Gastrocnemius medialis (tissue), 4 donors: ENCODE measurements around the gene ZNF32. TPM values are rescaled to one million over a fixed set of nuclear protein-coding genes. Genes with fewer than 3 reads are reported as not detected.

ENCODE experiments used
- ATAC-seq, 2 donors: fragments of 150-250 bp; one replicate each; pipeline ENCODE4 v1.9.1; 2016
- DNase-seq, 2 donors: peaks; one replicate each; pipeline ENCODE4 v3.0.0-alpha.2; 2019
- H3K27ac ChIP-seq, 4 donors: fragments of 200-600 bp; sonication (generic); 1 replicate in 1 of 4; 2 replicates in 3 of 4; pipeline ENCODE4 v1.5.1; 2016 to 2018; ENCODE audit warnings: mild to moderate bottlenecking in 2 of 4, moderate library complexity in 1 of 4
- H3K27me3 ChIP-seq, 3 donors: fragments of 200-600 bp; sonication (generic) in 2 of 3; 1 replicate in 1 of 3; 2 replicates in 2 of 3; pipeline versions ENCODE4 v1.5.1 to v1.6.0; 2016 to 2019; ENCODE audit warnings: mild to moderate bottlenecking in 1 of 3, moderate library complexity in 1 of 3
- H3K36me3 ChIP-seq, 2 donors: fragments of 200-600 bp; sonication (generic) in 1 of 2; one replicate each; pipeline ENCODE4 v1.5.1; 2017 to 2018
- H3K4me1 ChIP-seq, 2 donors: fragments of 200-600 bp; sonication (generic) in 1 of 2; one replicate each; pipeline ENCODE4 v1.5.1; 2016 to 2017; ENCODE audit warnings: mild to moderate bottlenecking in 2 of 2
- H3K4me3 ChIP-seq, 4 donors: fragments of 200-600 bp; sonication (generic) in 3 of 4; 1 replicate in 1 of 4; 2 replicates in 3 of 4; pipeline ENCODE4 v1.5.1; 2016 to 2019; ENCODE audit warnings: mild to moderate bottlenecking in 2 of 4
- H3K9me3 ChIP-seq, 3 donors: fragments of 200-600 bp; sonication (generic) in 2 of 3; 1 replicate in 1 of 3; 2 replicates in 2 of 3; pipeline ENCODE4 v1.5.1; 2016 to 2019
- POLR2A ChIP-seq, 2 donors: fragments of 450-650 bp; IDR thresholded peaks; one replicate each; pipeline ENCODE4 v1.6.1; 2017; ENCODE audit warnings: antibody characterized with exemption in 2 of 2, mild to moderate bottlenecking in 2 of 2, moderate library complexity in 2 of 2
- in situ Hi-C, 4 donors: fragments of 200-750 bp; cut with MboI; loops; one replicate each; pipeline versions ENCODE4 v1.15.0 to v1.8.0; 2017; ENCODE audit warnings: low sequenced_read_pairs in 4 of 4
- intact Hi-C: fragments of 100-400 bp; cut with DNase I; formaldehyde crosslinking; loops from one replicate; pipeline ENCODE4 v1.15.1; 2023; ENCODE audit warnings: low total_unique reads
- total RNA-seq, 4 donors: library from RNA; depleted of rRNA; stranded (reverse); fragments of >200 nt; gene quantifications; one replicate each; pipeline versions ENCODE4 v1.1.0 to v1.2.3, GENCODE V29; 2016
- TF ChIP-seq, protein P1 (sequence below), 5 experiments: fragments of 450-650 bp in 3 of 5; fragments of 200-600 bp in 2 of 5; sonication (generic) in 2 of 5; IDR thresholded peaks in 4 of 5; conservative IDR thresholded peaks in 1 of 5; 1 replicate in 4 of 5; 2 replicates in 1 of 5; pipeline ENCODE4 v1.5.1; 2016 to 2019; ENCODE audit warnings: antibody characterized with exemption in 5 of 5, mild to moderate bottlenecking in 3 of 5, moderate library complexity in 3 of 5

The ZNF32 gene
- total RNA-seq, 4 donors from 2014 or later: 38.1 to 65.5 (median 61.5) TPM

DNA sequence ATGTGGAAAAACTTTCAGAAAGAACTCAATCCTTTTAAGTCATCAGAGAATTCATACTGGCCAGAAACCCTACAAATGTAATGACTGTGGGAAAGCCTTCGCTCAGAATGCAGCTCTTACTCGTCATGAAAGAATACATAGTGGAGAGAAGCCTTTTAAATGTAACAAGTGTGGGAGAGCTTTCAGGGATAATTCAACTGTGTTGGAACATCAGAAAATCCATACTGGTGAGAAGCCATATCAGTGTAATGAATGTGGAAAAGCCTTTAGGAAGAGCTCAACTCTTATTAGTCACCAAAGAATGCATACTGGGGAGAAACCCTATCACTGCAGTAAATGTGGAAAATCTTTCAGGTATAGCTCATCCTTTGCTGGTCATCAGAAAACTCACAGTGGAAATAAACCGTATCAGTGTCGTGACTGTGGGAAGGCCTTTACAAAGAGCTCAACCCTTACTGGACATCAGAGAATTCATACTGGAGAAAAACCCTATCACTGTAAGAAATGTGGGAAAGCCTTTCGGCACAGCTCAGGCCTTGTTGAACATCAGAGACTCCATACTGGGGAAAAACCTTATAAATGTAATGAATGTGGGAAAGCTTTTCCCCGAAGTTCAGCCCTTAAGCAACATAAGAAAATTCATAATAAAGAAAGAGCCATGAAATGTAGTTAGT, 31.8 kb downstream of the ZNF32 start:
- Histone ChIP-seq H3K4me3 (no peak overlapping the region), H3K4me1 (no peaks in the 10 kb centered on the region), H3K36me3 (peaks cover 6 to 56% of the 10 kb centered on the region in 2 donors), H3K27ac (no peak overlapping the region), H3K9me3 (peaks cover 0 to 7% (median 0%) of the 10 kb centered on the region in 3 donors), H3K27me3 (no peaks in the 10 kb centered on the region)
- in situ Hi-C loops (no loop called here), intact Hi-C loops (no loop called here)
- no peak for TF ChIP-seq POLR2A (IDR thresholded peaks at IDR 0.05)
- TF ChIP-seq, protein P1, sequence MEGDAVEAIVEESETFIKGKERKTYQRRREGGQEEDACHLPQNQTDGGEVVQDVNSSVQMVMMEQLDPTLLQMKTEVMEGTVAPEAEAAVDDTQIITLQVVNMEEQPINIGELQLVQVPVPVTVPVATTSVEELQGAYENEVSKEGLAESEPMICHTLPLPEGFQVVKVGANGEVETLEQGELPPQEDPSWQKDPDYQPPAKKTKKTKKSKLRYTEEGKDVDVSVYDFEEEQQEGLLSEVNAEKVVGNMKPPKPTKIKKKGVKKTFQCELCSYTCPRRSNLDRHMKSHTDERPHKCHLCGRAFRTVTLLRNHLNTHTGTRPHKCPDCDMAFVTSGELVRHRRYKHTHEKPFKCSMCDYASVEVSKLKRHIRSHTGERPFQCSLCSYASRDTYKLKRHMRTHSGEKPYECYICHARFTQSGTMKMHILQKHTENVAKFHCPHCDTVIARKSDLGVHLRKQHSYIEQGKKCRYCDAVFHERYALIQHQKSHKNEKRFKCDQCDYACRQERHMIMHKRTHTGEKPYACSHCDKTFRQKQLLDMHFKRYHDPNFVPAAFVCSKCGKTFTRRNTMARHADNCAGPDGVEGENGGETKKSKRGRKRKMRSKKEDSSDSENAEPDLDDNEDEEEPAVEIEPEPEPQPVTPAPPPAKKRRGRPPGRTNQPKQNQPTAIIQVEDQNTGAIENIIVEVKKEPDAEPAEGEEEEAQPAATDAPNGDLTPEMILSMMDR (IDR thresholded peaks at IDR 0.05 in 4 of 5, conservative IDR thresholded peaks at IDR 0.05 in 1 of 5): no peak
- ATAC-seq: no peak
- no peak for DNase-seq

DNA sequence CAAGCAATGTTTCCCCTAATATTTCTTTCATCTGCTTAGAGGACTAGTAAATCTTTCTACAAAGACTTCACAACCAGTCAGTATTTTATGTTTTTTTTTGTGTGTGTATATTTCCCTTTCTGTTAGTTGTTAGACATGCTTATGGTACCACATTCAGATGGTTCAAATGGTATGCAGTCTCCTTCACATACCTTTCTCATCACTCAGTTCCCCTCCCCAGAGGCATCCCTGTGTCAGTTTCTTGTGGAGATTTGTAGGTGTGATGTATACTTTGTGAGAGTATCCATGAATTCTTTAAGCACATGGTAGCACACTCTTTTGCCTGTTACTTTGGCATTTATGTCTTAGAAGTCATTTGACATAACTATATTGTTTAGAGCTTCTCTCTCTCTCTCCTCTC, 38.0 kb downstream of the ZNF32 start:
- Histone ChIP-seq H3K27me3 (no peaks in the 10 kb centered on the region), H3K4me1 (peaks cover 9 to 10% of the 10 kb centered on the region in 2 donors), H3K27ac (no peak overlapping the region), H3K9me3 (no peaks in the 10 kb centered on the region), H3K4me3 (no peak overlapping the region), H3K36me3 (peaks cover 4 to 69% of the 10 kb centered on the region in 2 donors)
- TF ChIP-seq, protein P1 (IDR thresholded peaks at IDR 0.05 in 4 of 5, conservative IDR thresholded peaks at IDR 0.05 in 1 of 5): no peak
- no peak for TF ChIP-seq POLR2A (IDR thresholded peaks at IDR 0.05)
- in situ Hi-C loops (no loop called here), intact Hi-C loops (no loop called here)
- no peak for DNase-seq
- ATAC-seq: no peak

DNA sequence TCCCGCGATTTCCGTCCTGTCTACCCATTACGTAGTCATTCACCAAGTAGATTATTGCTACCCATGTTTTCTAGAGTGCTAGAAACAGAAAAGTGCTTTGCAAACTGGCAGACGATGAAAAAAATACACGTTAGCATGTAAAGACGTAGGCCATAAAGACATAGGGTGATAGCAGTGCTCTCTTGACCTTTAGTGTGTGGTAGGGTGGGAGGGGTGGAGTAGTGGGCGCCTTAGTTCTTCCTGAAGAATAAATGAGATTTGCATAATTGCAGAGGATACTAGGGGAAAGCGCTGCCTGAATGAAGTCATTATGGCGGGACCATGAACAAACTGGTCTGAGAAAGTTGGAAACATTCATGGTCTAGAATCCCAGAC, 41.5 kb downstream of the ZNF32 start:
- DNase-seq (no peak), ATAC-seq (no peak)
- intact Hi-C loops: loop anchor here (2.0 kb wide), 1 partner anchor 42 kb away; the partner anchor contains the start of gene ZNF32
- Histone ChIP-seq H3K27me3 (no peaks in the 10 kb centered on the region), H3K4me3 (peak overlapping the region; percentile 80 to 100 (median 83)), H3K9me3 (no peaks in the 10 kb centered on the region), H3K36me3 (peaks cover under 1 to 35% of the 10 kb centered on the region in 2 donors), H3K27ac (peak overlapping the region in 1 of 4 donors; percentile 75), H3K4me1 (peaks cover 9 to 10% of the 10 kb centered on the region in 2 donors)
- no peak for TF ChIP-seq POLR2A (IDR thresholded peaks at IDR 0.05)
- TF ChIP-seq, protein P1 (IDR thresholded peaks at IDR 0.05 in 4 of 5, conservative IDR thresholded peaks at IDR 0.05 in 1 of 5): no peak
- in situ Hi-C loops: no loop called here

DNA sequence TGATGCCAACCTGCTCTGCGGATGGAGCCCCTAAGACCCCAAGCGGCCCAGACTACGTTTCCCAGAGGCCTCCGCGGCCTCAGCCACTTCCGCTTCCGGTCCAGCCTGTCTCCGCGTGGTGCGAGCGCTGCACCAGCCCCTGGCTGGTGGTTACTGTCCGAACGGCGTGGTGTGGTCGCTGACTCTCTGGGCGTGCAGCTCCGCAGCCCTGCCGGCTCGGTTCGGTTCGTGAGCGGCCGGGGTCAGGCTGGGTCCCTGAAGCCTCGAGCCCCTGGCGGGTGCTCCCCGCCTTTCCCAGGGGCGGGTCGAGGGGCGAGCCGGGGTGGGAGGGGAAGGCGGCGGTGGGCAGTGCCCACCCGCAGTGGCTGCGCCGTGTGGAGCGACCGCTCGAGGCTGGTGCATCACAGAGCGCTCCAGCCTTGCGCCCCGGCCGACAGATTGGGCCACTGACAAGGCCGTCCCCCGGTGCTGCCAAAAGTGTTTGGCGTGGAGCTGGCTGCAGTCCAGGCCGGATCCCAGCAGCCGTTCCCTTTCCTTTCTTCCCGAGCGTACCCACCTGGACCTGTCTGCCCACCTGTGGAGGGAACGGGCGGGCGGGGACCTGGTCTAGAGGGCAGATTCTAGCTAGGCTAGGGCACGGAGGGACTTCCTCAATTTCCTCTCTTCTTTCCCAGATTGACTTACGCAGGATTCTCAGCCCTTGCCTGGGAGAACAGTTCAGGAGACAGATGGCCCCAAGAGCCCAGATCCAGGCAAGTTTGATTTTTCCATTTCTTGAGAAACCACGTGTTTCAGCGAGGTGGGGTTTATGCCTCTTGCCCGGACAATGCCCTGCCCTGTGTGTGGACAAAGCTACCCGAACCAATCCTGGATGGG, 42.1 kb downstream of the ZNF32 start, which contains the start of gene ZNF485:
ZNF485 (plus strand) TSS at position 116 of the 876 bp plus-strand sequence; CDS start at position 729, 613 bp downstream.
- peak in 1 of 2 donors; percentile 28 for TF ChIP-seq POLR2A (IDR thresholded peaks at IDR 0.05)
- TF ChIP-seq, protein P1 (IDR thresholded peaks at IDR 0.05 in 4 of 5, conservative IDR thresholded peaks at IDR 0.05 in 1 of 5): no peak
- in situ Hi-C loops (no loop called here), intact Hi-C loops (loop anchor here (1.0 to 2.0 kb wide), 2 partner anchors 32 to 42 kb away; partner anchors contain the start of genes ZNF239 and ZNF32)
- Histone ChIP-seq H3K4me1 (peaks cover 9 to 10% of the 10 kb centered on the region in 2 donors), H3K27me3 (no peaks in the 10 kb centered on the region), H3K36me3 (peaks cover 0 to 29% of the 10 kb centered on the region in 2 donors), H3K27ac (peak within 1 kb of the TSS; percentile 75 to 92 (median 82)), H3K4me3 (peak within 1 kb of the TSS; percentile 80 to 100 (median 83)), H3K9me3 (no peaks in the 10 kb centered on the region)
- DNase-seq (peak; percentile 35 to 54), ATAC-seq (peak; percentile 88 to 90)
